ENCODE measurements around the gene PSORS1C1. TPM values are rescaled to one million over a fixed set of nuclear protein-coding genes. Genes with fewer than 3 reads are reported as not detected.

Gene PSORS1C1
- total RNA-seq, 2 donors from 2014 or later: 2.2 to 5.6 TPM

GRCh38 chr6:31116661-31117385 lies 2.2 kb downstream of the PSORS1C1 start:
- TF ChIP-seq CTCF (IDR thresholded peaks at IDR 0.05): no peak
- Histone ChIP-seq H3K4me3 (no peak overlapping the region), H3K4me1 (peaks cover 5% of the 10 kb centered on the region), H3K9ac (ENCODE audit: low read depth in 2 of 2, low read length in 2 of 2) (no peak overlapping the region), H3K36me3 (no peaks in the 10 kb centered on the region), H3K27me3 (no peaks in the 10 kb centered on the region), H3K27ac (no peak overlapping the region), H3K9me3 (no peaks in the 10 kb centered on the region)
- DNase-seq: no peak
- intact Hi-C loops (cut with DNase I): no loop called here

- H3K27me3 ChIP-seq: no peaks in the 10 kb centered on the region
- H3K9ac ChIP-seq (ENCODE audit: low read depth in 2 of 2, low read length in 2 of 2): no peak overlapping the region
- no peaks in the 10 kb centered on the region for H3K9me3 ChIP-seq
- no peak overlapping the region for H3K4me3 ChIP-seq
- no peak for DNase-seq
- no peak overlapping the region for H3K27ac ChIP-seq
- H3K36me3 ChIP-seq: no peaks in the 10 kb centered on the region
- intact Hi-C loops (cut with DNase I): no loop called here
- TF ChIP-seq CTCF (IDR thresholded peaks at IDR 0.05): no peak
- peaks cover 5% of the 10 kb centered on the region for H3K4me1 ChIP-seq
Measured at GRCh38 chr6:31118178-31118577, 3.6 kb downstream of the PSORS1C1 start.

- Histone ChIP-seq H3K9ac (ENCODE audit: low read depth in 2 of 2, low read length in 2 of 2) (no peak within 1 kb of the TSS), H3K36me3 (no peaks in the 10 kb centered on the region), H3K27me3 (no peaks in the 10 kb centered on the region), H3K27ac (no peak within 1 kb of the TSS), H3K4me3 (no peak within 1 kb of the TSS), H3K4me1 (peaks cover under 1% of the 10 kb centered on the region), H3K9me3 (no peaks in the 10 kb centered on the region)
- intact Hi-C loops (cut with DNase I): no loop called here
- TF ChIP-seq CTCF (IDR thresholded peaks at IDR 0.05): no peak
- DNase-seq: no peak
Measured at GRCh38 chr6:31120151-31120915, 5.7 kb downstream of the PSORS1C1 start, which contains the start of gene CDSN. TSS of gene CDSN (minus strand) at chr6:31120446. CDS start at chr6:31120419, 27 bp downstream.

GRCh38 chr6:31121131-31121790 lies 6.7 kb downstream of the PSORS1C1 start:
- H3K9ac ChIP-seq (ENCODE audit: low read depth in 2 of 2, low read length in 2 of 2): no peak overlapping the region
- no peaks in the 10 kb centered on the region for H3K36me3 ChIP-seq
- H3K9me3 ChIP-seq: no peaks in the 10 kb centered on the region
- H3K4me3 ChIP-seq: no peak overlapping the region
- TF ChIP-seq CTCF (IDR thresholded peaks at IDR 0.05): no peak
- no peak for DNase-seq
- H3K4me1 ChIP-seq: no peaks in the 10 kb centered on the region
- intact Hi-C loops (cut with DNase I): no loop called here
- no peak overlapping the region for H3K27ac ChIP-seq
- H3K27me3 ChIP-seq: no peaks in the 10 kb centered on the region
